GM12878 (cell line): ENCODE results near the gene CC2D1A.

Source experiments
- CEBPB ChIP-seq, 2 experiments: fragments of 150-350 bp in 1 of 2; IDR thresholded peaks; 2 replicates each; pipeline ENCODE4 v1.6.1; 2012 to 2014; ENCODE audit warnings: low read depth in 2 of 2, low read length in 2 of 2, borderline replicate concordance in 1 of 2, inconsistent platforms in 1 of 2
- CHD2 ChIP-seq: IDR thresholded peaks from 2 replicates; pipeline ENCODE4 v1.6.1; 2011; ENCODE audit warnings: low read depth, low read length, improper control_type of control experiment, borderline replicate concordance
- CREB1 ChIP-seq: IDR thresholded peaks from 2 replicates; pipeline ENCODE4 v1.6.1; 2012; ENCODE audit warnings: low read depth, mild to moderate bottlenecking, inconsistent platforms
- CTCF ChIP-seq, 3 experiments: IDR thresholded peaks in 2 of 3; conservative IDR thresholded peaks in 1 of 3; 2 replicates each; pipeline ENCODE4 v1.5.1; 2011; ENCODE audit warnings: low read depth in 3 of 3, low read length in 3 of 3, mild to moderate bottlenecking in 3 of 3, control low read depth in 2 of 3, moderate library complexity in 2 of 3, inconsistent platforms in 1 of 3, mixed read lengths in 1 of 3; ENCODE audit not compliant: control insufficient read depth in 2 of 3, insufficient read depth in 1 of 3; ENCODE audit errors: extremely low read depth in 1 of 3
- EP300 ChIP-seq, 2 experiments: fragments of 150-350 bp in 1 of 2; IDR thresholded peaks; 2 replicates each; pipeline ENCODE4 v1.6.1; 2011 to 2012; ENCODE audit warnings: low read depth in 2 of 2, low read length in 2 of 2, borderline replicate concordance in 1 of 2, improper control_type of control experiment in 1 of 2, inconsistent platforms in 1 of 2; ENCODE audit not compliant: control insufficient read depth in 1 of 2
- ESRRA ChIP-seq: IDR thresholded peaks from 2 replicates; pipeline ENCODE4 v1.6.1; 2012; ENCODE audit warnings: mild to moderate bottlenecking, low read length, improper control_type of control experiment
- POLR2A ChIP-seq: IDR thresholded peaks from 2 replicates; pipeline ENCODE4 v1.6.1; 2011; ENCODE audit warnings: low read depth, mild to moderate bottlenecking, low read length
- RAD21 ChIP-seq: IDR thresholded peaks from 2 replicates; pipeline ENCODE4 v1.6.1; 2011; ENCODE audit warnings: mild to moderate bottlenecking, low read depth, low read length, moderate library complexity; ENCODE audit not compliant: insufficient read depth
- RCOR1 ChIP-seq: conservative IDR thresholded peaks from 2 replicates; pipeline ENCODE4 v1.6.1; 2012; ENCODE audit warnings: low read depth, low read length, improper control_type of control experiment
- SIX5 ChIP-seq: IDR thresholded peaks from 2 replicates; pipeline ENCODE4 v1.6.1; 2011; ENCODE audit warnings: mild to moderate bottlenecking, low read depth, low read length, moderate library complexity; ENCODE audit not compliant: severe bottlenecking
- SMAD1 ChIP-seq: fragments of 450-650 bp; IDR thresholded peaks from 2 replicates; pipeline ENCODE4 v1.6.1; 2018; ENCODE audit warnings: mild to moderate bottlenecking, low read depth; ENCODE audit not compliant: partially characterized antibody
- ZNF274 ChIP-seq: IDR thresholded peaks from one replicate; pipeline ENCODE4 v1.8.0; 2011; ENCODE audit not compliant: insufficient read length, insufficient read depth
- TF ChIP-seq, protein P1 (sequence below): IDR thresholded peaks from 2 replicates; pipeline ENCODE4 v1.6.1; 2011; ENCODE audit warnings: borderline replicate concordance, low read depth, mild to moderate bottlenecking, moderate library complexity, mixed read lengths, low read length; ENCODE audit not compliant: insufficient read depth; ENCODE audit errors: extremely low read length

- TF ChIP-seq CTCF (IDR thresholded peaks at IDR 0.05 in 2 of 3, conservative IDR thresholded peaks at IDR 0.05 in 1 of 3; ENCODE audit: control insufficient read depth in 2 of 3, extremely low read depth in 1 of 3, insufficient read depth in 1 of 3, low read depth in 3 of 3, low read length in 3 of 3) (no peak), EP300 (IDR thresholded peaks at IDR 0.05; ENCODE audit: borderline replicate concordance in 1 of 2, control insufficient read depth in 1 of 2, low read depth in 2 of 2, low read length in 2 of 2) (no peak), CREB1 (no peak), SIX5 (no peak), POLR2A (no peak), RAD21 (no peak), ZNF274 (no peak), SMAD1 (no peak), RCOR1 (no peak), CEBPB (IDR thresholded peaks at IDR 0.05; ENCODE audit: borderline replicate concordance in 1 of 2, low read depth in 2 of 2, low read length in 2 of 2) (no peak), ESRRA (no peak), CHD2 (no peak)
- TF ChIP-seq, protein P1, sequence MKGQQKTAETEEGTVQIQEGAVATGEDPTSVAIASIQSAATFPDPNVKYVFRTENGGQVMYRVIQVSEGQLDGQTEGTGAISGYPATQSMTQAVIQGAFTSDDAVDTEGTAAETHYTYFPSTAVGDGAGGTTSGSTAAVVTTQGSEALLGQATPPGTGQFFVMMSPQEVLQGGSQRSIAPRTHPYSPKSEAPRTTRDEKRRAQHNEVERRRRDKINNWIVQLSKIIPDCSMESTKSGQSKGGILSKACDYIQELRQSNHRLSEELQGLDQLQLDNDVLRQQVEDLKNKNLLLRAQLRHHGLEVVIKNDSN = no peak
These were observed 23.3 kb downstream of the CC2D1A start for GRCh38 chr19:13929340-13929739.
